Measurements from ENCODE around the gene KRT4. TPM values are rescaled to one million over a fixed set of nuclear protein-coding genes. Genes with fewer than 3 reads are reported as not detected.

The KRT4 gene
- total RNA-seq, 1 experiment from 2014 or later = not detected

Other genes with a start within 250 kb of the KRT4 start
- not detected for gene KRT74, start 240.3 kb downstream of the KRT4 start, total RNA-seq (2021; ENCODE audit: unreplicated experiment)
- 0.17 TPM for gene KRT72, start 212.7 kb downstream of the KRT4 start, total RNA-seq (2021; ENCODE audit: unreplicated experiment)
- not detected for gene KRT73, start 195.6 kb downstream of the KRT4 start, total RNA-seq (2021; ENCODE audit: unreplicated experiment)
- gene KRT2, start 161.9 kb downstream of the KRT4 start, total RNA-seq (2021; ENCODE audit: unreplicated experiment) = not detected
- gene KRT1, start 133.7 kb downstream of the KRT4 start, total RNA-seq (2021; ENCODE audit: unreplicated experiment) = 0.20 TPM
- gene KRT77, start 110.6 kb downstream of the KRT4 start, total RNA-seq (2021; ENCODE audit: unreplicated experiment) = not detected
- not detected for gene KRT76, start 36.8 kb downstream of the KRT4 start, total RNA-seq (2021; ENCODE audit: unreplicated experiment)
- gene KRT3, start 18.0 kb downstream of the KRT4 start, total RNA-seq (2021; ENCODE audit: unreplicated experiment) = not detected
- gene KRT79, start 20.2 kb upstream of the KRT4 start, total RNA-seq (2021; ENCODE audit: unreplicated experiment) = not detected
- not detected for gene KRT78, start 34.9 kb upstream of the KRT4 start, total RNA-seq (2021; ENCODE audit: unreplicated experiment)
- gene KRT8, start 91.0 kb upstream of the KRT4 start, total RNA-seq (2021; ENCODE audit: unreplicated experiment) = 1,655 TPM
- 1,229 TPM for gene KRT18, start 135.0 kb upstream of the KRT4 start, total RNA-seq (2021; ENCODE audit: unreplicated experiment)
- gene EIF4B, start 192.3 kb upstream of the KRT4 start, total RNA-seq (2021; ENCODE audit: unreplicated experiment) = 809 TPM
- 25.7 TPM for gene TNS2, start 235.9 kb upstream of the KRT4 start, total RNA-seq (2021; ENCODE audit: unreplicated experiment)